GM12801 (cell line): Measurements from ENCODE around the gene TGFBR3.

Source experiments
- TF ChIP-seq, protein P1 (sequence below): IDR thresholded peaks from one replicate; pipeline ENCODE4 v1.5.1; 2011; ENCODE audit warnings: control low read depth; ENCODE audit not compliant: insufficient read length; ENCODE audit errors: extremely low read depth

TGFBR3 gene

DNA sequence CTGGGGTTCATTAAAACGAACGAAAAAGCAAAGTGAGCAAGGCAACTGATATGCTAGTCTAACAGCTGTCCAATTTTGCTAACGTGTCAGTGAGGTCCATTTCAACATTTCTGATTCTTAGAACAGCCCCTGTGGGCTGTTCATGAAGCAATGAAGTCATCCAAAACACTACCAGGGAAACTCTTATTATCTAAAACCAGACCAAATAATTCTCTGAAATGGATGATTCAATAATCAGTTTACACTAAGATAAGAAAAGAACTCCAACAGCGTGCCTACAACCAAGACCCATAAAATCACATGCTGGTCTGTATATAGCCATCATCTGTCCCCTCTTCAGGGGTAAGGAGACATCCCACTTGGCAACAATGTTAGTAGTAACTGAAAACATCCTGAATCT lies 122.7 kb downstream of the TGFBR3 start:
- TF ChIP-seq, protein P1, sequence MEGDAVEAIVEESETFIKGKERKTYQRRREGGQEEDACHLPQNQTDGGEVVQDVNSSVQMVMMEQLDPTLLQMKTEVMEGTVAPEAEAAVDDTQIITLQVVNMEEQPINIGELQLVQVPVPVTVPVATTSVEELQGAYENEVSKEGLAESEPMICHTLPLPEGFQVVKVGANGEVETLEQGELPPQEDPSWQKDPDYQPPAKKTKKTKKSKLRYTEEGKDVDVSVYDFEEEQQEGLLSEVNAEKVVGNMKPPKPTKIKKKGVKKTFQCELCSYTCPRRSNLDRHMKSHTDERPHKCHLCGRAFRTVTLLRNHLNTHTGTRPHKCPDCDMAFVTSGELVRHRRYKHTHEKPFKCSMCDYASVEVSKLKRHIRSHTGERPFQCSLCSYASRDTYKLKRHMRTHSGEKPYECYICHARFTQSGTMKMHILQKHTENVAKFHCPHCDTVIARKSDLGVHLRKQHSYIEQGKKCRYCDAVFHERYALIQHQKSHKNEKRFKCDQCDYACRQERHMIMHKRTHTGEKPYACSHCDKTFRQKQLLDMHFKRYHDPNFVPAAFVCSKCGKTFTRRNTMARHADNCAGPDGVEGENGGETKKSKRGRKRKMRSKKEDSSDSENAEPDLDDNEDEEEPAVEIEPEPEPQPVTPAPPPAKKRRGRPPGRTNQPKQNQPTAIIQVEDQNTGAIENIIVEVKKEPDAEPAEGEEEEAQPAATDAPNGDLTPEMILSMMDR, result no peak

DNA sequence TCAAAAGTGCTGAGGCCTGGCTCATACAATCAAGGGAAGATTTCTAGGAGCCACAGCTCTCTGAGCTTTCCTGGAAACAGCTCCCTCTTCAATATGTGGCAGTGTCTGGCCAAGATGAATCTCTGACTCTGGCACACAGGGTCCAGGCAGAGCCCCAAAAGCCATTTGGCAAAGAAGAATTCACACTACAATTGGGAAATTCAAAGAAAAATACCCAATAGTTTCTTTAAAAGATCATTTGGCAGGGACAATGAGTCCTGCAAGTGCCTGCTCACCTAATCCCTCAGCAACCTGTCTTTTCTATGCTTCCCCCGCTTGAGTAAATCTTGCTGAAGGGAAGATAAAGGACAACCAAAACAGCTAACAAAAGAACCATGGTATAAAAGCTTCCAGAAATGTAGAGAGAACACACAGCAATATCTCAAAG lies 124.6 kb downstream of the TGFBR3 start:
- TF ChIP-seq, protein P1, result no peak

DNA sequence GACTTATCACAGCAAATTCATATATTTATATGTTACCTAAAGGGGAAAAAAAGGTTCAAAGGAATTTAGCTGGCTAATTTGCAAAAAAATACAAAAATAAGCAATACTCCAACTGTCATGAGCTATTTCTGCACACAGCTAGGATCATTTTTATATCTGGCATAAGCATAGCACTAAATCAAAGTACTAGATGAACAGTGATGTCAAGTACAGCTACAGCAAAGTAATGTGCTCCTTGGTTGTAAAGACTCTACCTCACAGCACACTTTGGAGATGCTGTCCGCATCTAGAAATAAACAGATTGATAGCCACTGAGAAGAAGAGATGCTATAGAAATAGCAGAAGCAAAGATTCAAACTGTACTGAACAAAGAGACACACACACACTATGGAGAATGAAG lies 125.4 kb downstream of the TGFBR3 start:
- TF ChIP-seq, protein P1, result no peak

DNA sequence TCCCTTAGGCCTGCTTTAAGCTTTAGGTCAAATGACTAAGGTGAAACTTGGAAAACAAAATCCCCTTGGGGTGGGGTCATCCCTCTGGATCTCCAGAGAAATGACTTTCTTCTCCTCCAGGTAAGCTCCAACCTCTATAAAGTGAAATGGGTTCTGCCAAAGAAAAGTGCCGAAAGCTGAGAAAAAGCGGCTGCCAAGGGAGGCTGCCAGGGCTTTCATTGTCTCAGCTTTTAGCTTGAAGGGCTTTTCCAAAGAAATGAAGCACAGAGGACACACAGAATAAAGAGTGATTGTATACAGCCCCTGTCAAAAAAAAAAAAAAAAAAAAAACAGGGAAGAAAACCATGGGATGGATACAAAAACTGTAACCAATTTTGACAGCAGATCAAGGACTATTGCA lies 126.9 kb downstream of the TGFBR3 start:
- TF ChIP-seq, protein P1, result no peak

DNA sequence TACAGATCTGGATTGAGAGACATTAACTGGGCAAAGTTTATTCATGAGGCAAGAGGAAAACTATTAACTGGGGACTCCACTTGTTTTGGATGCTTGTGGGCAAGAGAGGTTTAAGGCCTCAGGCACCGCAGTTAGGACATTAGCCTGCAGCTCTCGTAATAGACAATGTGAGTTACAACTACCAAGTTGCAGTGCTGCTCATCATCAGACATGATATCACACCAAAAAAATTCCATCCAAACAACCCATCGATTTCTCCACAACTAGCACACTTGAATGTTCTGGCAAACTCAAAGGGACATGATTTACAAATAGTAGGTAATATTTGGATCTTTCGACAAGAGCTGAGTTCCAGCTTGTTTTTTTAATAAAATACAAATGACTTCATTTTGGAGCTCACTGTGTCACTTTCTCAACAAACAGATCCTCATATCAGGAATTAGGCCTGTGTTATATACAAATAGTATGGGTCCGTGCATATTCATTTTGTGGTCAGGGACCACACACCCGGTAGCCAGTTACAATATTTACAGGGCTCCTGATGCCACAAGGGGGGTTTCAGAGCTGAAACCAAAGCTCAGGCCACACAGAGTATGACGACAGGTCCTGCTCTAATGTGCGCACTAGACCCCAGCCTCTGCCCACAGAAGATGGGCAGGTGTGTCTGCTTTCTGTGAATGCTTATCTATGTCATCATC lies 128.0 kb downstream of the TGFBR3 start:
- TF ChIP-seq, protein P1, result no peak

DNA sequence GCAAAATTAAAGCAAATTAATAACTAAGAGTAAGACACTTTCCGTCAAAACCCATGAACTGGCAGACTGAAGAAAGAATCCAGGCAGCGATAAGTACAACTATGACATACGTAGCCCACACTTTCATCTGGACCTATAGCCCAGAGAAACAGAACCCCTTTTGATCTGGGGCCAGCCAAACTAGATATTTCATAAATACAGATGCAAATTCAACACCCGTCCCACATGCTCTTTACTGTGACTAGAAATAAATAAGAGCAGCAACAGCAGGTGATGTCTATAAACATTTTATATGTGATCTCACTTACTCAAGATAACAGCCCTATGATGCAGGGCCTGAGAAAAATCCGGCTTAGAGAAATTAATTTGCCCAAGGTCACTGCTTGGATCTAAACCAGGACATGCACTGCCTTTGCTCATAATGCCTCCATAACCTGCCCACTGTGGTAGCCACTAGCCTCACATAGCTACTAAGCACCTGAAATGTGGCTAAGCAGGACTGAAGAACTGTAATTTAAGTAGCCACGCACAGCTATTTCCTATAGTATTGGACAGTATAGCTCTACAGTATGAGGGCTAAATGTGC lies 130.2 kb downstream of the TGFBR3 start:
- TF ChIP-seq, protein P1, result no peak

DNA sequence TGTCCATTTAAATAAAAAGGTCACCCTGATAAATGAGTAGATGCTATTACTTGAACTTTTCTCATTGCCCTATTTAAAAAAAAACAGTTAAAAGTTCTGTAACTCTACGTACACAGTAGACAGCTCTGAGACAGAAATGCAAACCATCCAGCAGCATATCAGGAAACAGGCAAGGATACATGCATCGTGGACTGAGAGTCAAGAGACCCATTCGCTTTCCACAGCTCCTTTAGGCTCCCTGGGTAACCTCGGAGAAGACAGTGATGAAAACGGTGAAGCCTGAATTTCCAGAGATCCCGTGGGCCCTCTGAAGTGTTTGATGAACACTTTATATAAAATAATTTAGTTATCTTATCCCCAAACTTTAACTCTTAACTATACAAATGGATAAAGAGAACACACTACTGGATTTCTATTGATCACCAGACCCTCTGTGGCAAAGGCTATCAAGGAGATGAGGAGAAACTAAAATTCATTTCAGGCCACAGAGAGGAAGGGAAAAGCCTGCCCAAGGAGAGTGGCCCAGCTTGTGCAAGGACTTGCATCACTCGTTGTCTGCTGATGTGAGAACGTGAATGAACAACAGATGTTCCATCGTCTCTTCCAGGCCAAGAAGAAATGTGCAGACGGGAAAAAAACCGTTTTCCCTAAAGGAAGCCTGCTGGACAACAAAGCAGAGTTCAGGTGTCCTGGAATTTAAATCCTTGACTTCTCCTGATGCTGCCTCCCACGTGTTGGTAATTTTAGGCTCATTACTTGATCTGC lies 131.0 kb downstream of the TGFBR3 start:
- TF ChIP-seq, protein P1, result no peak
